Panc1 (cell line): ENCODE measurements around the gene TAOK3. TPM values are rescaled to one million over a fixed set of nuclear protein-coding genes. Genes with fewer than 3 reads are reported as not detected.

ENCODE experiments used
- ATAC-seq: fragments of 200-7000 bp; cut with Tn5 transposase; 2 replicates; pipeline ENCODE4 v1.9.1; 2020; ENCODE audit warnings: mild to moderate bottlenecking, moderate library complexity
- BruUV-seq: library from RNA; stranded (reverse); fragments of 400-500 nt; replicated peaks from 2 replicates; lab custom pipeline; 2021; lab: Mats Ljungman, UMichigan
- CTCF ChIA-PET: fragments of 300-600 bp; sonication (Branson Sonifier 250); formaldehyde crosslinking; loops from one replicate; lab custom pipeline; 2022; ENCODE audit warnings: antibody characterized with exemption; lab: Charles Lee
- POLR2A ChIA-PET: fragments of 300-600 bp; sonication (Branson Sonifier 250); formaldehyde crosslinking; loops from one replicate; lab custom pipeline; 2022; ENCODE audit warnings: antibody characterized with exemption; lab: Charles Lee
- DNase-seq: peaks from one replicate; pipeline ENCODE4 v3.0.0-alpha.2; 2010; ENCODE audit warnings: low read depth, low spot score
- H3K27ac ChIP-seq: 2 replicates; pipeline ENCODE4 v1.5.1; 2011; ENCODE audit warnings: mild to moderate bottlenecking, low read length, inconsistent platforms
- H3K27me3 ChIP-seq: fragments of 200-500 bp; sonication (Bioruptor generic); 2 replicates; pipeline ENCODE4 v1.6.0; 2014; ENCODE audit warnings: low read length, inconsistent platforms; ENCODE audit not compliant: control insufficient read depth, insufficient read depth
- H3K36me3 ChIP-seq: fragments of 200-500 bp; sonication (Bioruptor generic); 2 replicates; pipeline ENCODE4 v1.5.1; 2014; ENCODE audit warnings: inconsistent platforms, mild to moderate bottlenecking, low read length, moderate library complexity; ENCODE audit not compliant: control insufficient read depth, insufficient read depth
- H3K4me1 ChIP-seq: 2 replicates; pipeline ENCODE4 v1.5.1; 2011; ENCODE audit warnings: inconsistent platforms, mild to moderate bottlenecking, low read length, moderate library complexity; ENCODE audit not compliant: control insufficient read depth, insufficient read depth
- H3K4me3 ChIP-seq, 2 experiments: 2 replicates each; pipeline ENCODE4 v1.5.1; 2011 to 2012; ENCODE audit warnings: low read depth in 2 of 2, low read length in 2 of 2, mild to moderate bottlenecking in 2 of 2, inconsistent platforms in 1 of 2, moderate library complexity in 1 of 2
- H3K9me3 ChIP-seq: fragments of 200-500 bp; sonication (Bioruptor generic); 2 replicates; pipeline ENCODE4 v1.5.1; 2014; ENCODE audit warnings: low read depth, mild to moderate bottlenecking, inconsistent platforms, low read length, moderate library complexity; ENCODE audit not compliant: control insufficient read depth, insufficient read depth
- CTCF ChIP-seq: fragments of 450-650 bp; IDR thresholded peaks from 2 replicates; pipeline ENCODE4 v1.5.1; 2017; ENCODE audit warnings: mild to moderate bottlenecking
- POLR2AphosphoS5 ChIP-seq: IDR thresholded peaks from 2 replicates; pipeline ENCODE4 v1.6.1; 2012; ENCODE audit warnings: mild to moderate bottlenecking, low read depth, low read length, moderate library complexity
- REST ChIP-seq, 2 experiments: IDR thresholded peaks; 2 replicates each; pipeline ENCODE4 v1.6.1; 2011 to 2012; ENCODE audit warnings: low read depth in 2 of 2, control low read depth in 1 of 2, low read length in 1 of 2, mild to moderate bottlenecking in 1 of 2, moderate library complexity in 1 of 2; ENCODE audit not compliant: insufficient read depth in 1 of 2
- SIN3A ChIP-seq: IDR thresholded peaks from 2 replicates; pipeline ENCODE4 v1.6.1; 2012; ENCODE audit warnings: low read depth, mild to moderate bottlenecking, low read length, moderate library complexity, borderline replicate concordance; ENCODE audit not compliant: insufficient read depth
- TCF7L2 ChIP-seq: IDR thresholded peaks from 2 replicates; pipeline ENCODE4 v1.6.1; 2011; ENCODE audit warnings: mild to moderate bottlenecking, low read depth, low read length, inconsistent platforms
- in situ Hi-C: cut with HindIII; loops from 2 replicates; pipeline ENCODE4 v1.10.0; 2016; ENCODE audit warnings: low sequenced_read_pairs, low pct_unique_long_range_greater_than_20kb
- intact Hi-C: fragments of 100-400 bp; cut with micrococcal nuclease; formaldehyde crosslinking; loops from one replicate; pipeline ENCODE4 v1.10.0; 2022; ENCODE audit not compliant: unreplicated experiment
- total RNA-seq: library from RNA; stranded (reverse); gene quantifications from one replicate; pipeline ENCODE4 v1.2.1, GENCODE V29; 2021; ENCODE audit not compliant: unreplicated experiment

The TAOK3 gene
- total RNA-seq, 1 experiment from 2014 or later, result 30.5 TPM

- Histone ChIP-seq H3K27ac (no peak overlapping the region), H3K9me3 (no peaks in the 10 kb centered on the region), H3K4me3 (no peak overlapping the region), H3K36me3 (no peaks in the 10 kb centered on the region), H3K27me3 (no peaks in the 10 kb centered on the region), H3K4me1 (peaks cover 5% of the 10 kb centered on the region)
- TF ChIP-seq POLR2AphosphoS5 (no peak), CTCF (no peak), SIN3A (no peak)
- ChIA-PET CTCF (no interaction called here), POLR2A (no interaction called here)
- in situ Hi-C loops, result no loop called here
- intact Hi-C loops, result no loop called here
- ATAC-seq (no peak), DNase-seq (no peak)
- no TSS peak for BruUV-seq
These were observed 75.4 kb downstream of the TAOK3 start for GRCh38 chr12:118297284-118297683.

GRCh38 chr12:118292836-118293235, 79.9 kb downstream of the TAOK3 start:
- BruUV-seq, result no TSS peak
- in situ Hi-C loops, result no loop called here
- ChIA-PET CTCF (no interaction called here), POLR2A (no interaction called here)
- Histone ChIP-seq H3K4me1 (no peaks in the 10 kb centered on the region), H3K4me3 (no peak overlapping the region), H3K27me3 (no peaks in the 10 kb centered on the region), H3K36me3 (no peaks in the 10 kb centered on the region), H3K27ac (no peak overlapping the region), H3K9me3 (no peaks in the 10 kb centered on the region)
- ATAC-seq (no peak), DNase-seq (no peak)
- intact Hi-C loops, result no loop called here
- TF ChIP-seq POLR2AphosphoS5, result no peak
- no peak for TF ChIP-seq CTCF
- no peak for TF ChIP-seq SIN3A
- no peak for TF ChIP-seq REST (IDR thresholded peaks at IDR 0.05; ENCODE audit: insufficient read depth in 1 of 2, low read depth in 2 of 2, low read length in 1 of 2)
- no peak for TF ChIP-seq TCF7L2
